22Rv1 (cell line): ENCODE measurements around the gene HS6ST3.

Experiments used
- H3K27ac ChIP-seq: fragments of 450-650 bp; 2 replicates; pipeline ENCODE4 v1.5.1; 2017
- ZFX ChIP-seq: fragments of 450-650 bp; IDR thresholded peaks from 2 replicates; pipeline ENCODE4 v1.6.1; 2017; ENCODE audit warnings: antibody characterized with exemption, borderline replicate concordance
- TF ChIP-seq, protein P1 (sequence below): fragments of 450-650 bp; IDR thresholded peaks from 2 replicates; pipeline ENCODE4 v1.5.1; 2017; ENCODE audit warnings: mild to moderate bottlenecking

The HS6ST3 gene

DNA sequence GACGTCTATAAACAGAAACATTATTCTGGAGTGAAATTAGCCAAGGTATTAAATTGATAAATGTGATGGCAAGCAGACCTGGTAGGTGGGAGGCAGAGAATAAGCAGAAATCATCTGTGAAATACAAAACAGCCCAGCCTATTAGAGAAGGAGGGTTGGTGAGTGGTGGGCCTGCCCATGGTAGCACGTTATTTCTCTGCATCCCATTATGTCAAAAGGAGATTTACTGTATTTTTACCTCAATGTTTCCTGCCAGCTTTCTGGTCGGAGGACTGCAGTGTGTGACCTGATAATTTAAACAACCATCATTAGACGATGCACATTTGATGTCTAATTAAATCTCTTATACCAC lies 703.5 kb downstream of the HS6ST3 start:
- TF ChIP-seq, protein P1, sequence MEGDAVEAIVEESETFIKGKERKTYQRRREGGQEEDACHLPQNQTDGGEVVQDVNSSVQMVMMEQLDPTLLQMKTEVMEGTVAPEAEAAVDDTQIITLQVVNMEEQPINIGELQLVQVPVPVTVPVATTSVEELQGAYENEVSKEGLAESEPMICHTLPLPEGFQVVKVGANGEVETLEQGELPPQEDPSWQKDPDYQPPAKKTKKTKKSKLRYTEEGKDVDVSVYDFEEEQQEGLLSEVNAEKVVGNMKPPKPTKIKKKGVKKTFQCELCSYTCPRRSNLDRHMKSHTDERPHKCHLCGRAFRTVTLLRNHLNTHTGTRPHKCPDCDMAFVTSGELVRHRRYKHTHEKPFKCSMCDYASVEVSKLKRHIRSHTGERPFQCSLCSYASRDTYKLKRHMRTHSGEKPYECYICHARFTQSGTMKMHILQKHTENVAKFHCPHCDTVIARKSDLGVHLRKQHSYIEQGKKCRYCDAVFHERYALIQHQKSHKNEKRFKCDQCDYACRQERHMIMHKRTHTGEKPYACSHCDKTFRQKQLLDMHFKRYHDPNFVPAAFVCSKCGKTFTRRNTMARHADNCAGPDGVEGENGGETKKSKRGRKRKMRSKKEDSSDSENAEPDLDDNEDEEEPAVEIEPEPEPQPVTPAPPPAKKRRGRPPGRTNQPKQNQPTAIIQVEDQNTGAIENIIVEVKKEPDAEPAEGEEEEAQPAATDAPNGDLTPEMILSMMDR = no peak
- TF ChIP-seq ZFX = no peak
- no peak overlapping the region for H3K27ac ChIP-seq

DNA sequence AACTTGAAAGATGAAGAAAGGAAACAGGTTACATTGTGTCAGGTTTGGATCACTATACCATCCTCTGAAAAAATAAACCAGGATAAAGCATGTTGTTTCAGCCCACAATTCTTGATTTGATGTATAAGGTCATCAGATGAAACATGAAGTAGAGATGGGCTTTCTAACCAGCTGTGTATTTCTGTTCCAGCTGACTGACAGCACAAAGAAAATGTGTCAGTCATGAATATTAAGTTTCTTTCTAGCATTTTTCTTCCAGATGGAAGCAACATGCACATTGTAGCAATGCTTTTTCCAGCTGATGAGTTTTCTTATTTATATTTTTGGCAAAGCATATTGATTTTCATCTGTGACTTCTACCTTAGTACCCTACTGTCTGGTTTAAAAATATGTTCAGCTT lies 704.8 kb downstream of the HS6ST3 start:
- no peak for TF ChIP-seq ZFX
- TF ChIP-seq, protein P1 = no peak

DNA sequence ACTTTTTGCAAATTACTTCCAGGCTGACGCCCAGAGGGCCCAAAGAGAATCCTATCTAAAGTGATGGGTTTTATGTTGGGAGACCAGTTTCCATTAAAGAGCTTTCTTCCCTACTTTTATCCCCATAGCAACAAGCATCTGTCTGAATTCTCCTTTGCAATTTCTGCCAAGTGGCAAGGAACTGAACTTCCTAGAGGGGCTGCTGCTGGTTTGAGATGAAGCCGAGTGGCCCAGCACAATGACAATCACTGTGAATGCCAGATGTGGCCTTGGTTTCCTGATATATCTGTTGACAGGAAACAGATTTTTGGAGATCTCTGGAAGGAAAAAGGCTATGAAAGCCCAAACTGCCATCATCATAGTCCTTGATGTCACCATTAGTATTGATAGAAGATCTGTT lies 705.8 kb downstream of the HS6ST3 start:
- TF ChIP-seq, protein P1 = no peak
- TF ChIP-seq ZFX = no peak
- no peak overlapping the region for H3K27ac ChIP-seq

More for the DNA sequence above, 704.8 kb downstream of the HS6ST3 start:
- no peak overlapping the region for H3K27ac ChIP-seq

DNA sequence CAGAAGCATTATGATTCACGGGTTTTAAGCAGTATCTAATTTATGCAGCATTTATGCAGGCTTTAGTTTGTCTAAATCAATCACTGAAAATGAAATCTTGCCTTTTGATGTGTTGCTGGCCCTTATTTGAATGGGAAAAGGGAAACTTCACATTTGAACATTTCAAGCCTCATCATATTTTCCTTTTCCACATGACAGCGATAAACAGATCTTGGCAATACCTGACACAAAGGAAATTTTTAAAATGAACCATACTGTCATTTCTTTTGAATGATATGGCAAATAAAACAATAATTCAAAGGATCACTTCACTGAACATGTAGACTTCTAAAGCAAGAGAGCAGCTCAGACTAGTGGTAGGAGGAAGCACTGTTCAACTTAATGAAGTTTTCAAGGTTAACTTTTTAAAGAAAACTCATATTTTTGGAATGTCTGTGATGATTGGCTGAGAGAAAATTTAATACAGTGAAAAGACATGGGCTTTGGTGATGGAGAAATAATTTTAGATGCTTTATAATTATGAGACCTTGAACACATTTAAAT lies 706.3 kb downstream of the HS6ST3 start:
- no peak overlapping the region for H3K27ac ChIP-seq
- TF ChIP-seq, protein P1 = no peak; the same call in 1 of the 2 replicates
- no peak for TF ChIP-seq ZFX

DNA sequence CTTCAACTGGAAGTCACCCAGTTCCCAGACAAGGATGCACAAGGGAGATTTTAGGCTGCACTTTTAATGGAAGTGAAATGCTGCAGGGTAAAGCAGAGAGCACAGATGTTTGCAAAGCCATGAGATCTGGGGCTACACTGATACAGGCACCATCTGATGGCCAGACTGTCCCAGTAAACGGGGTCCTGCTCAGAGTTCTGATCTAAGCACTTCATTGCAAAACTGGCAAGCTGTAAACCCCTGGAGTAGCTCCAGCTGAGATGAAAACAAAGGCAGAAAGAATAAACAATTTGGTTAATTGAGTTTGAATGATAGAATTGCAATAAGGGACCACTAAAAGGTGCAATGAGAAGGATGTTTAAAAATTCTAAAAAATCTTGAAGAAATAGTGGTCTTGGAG lies 707.2 kb downstream of the HS6ST3 start:
- no peak for TF ChIP-seq ZFX
- TF ChIP-seq, protein P1 = no peak
- no peak overlapping the region for H3K27ac ChIP-seq

DNA sequence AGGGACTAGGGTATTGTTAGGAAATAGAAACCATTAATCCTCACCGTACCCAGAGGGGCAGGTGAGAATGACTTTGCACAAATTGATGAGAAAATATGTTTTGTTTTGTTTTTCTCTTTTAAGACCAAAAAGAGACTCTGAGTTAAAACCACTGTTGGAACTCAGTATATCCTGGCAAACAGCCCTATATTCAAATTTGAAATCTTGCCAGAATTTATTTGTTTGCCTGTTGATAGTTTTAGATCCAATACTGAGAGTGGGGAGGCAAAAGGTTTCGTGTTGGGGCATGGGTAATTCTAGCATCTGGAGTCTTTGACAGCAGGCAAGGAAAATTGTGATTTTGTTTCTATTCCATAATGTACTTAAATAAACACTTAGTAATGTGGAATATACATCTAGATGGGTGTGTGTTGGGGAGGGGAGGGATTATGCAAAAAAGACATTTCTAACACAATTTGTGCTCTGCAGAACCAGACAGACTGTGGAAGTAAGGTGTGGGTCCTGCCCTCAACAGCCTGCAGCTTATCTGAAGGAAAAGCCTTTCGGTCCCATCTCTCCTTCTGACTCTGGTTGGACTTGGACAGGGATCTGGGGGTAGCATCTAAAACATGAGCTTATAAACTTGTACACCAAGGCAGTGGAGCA lies 713.7 kb downstream of the HS6ST3 start:
- no peak for TF ChIP-seq ZFX

DNA sequence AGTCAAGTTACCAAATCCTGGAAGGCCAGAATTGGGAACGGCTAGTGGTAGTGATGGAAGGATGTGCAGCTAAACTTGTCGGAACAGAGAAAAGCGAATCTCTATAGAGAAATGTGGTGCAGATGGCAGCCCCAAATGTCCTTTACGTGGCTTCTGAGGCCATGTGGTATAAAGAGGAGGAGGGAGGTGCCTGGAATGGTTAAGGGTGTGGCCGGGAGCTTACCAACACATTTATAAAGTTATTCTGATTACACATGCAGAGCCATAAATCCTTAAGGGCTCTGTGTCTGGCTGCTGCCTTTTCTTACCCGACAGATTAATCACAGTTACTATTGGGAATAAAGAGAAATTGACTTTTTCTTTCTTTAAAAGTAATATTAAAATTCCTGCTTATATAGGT lies 714.3 kb downstream of the HS6ST3 start:
- no peak overlapping the region for H3K27ac ChIP-seq
- TF ChIP-seq, protein P1 = no peak
- no peak for TF ChIP-seq ZFX

More for the DNA sequence above, 713.7 kb downstream of the HS6ST3 start:
- no peak overlapping the region for H3K27ac ChIP-seq
